ENCODE measurements around the gene OXTR. TPM values are rescaled to one million over a fixed set of nuclear protein-coding genes. Genes with fewer than 3 reads are reported as not detected.
A peak's percentile ranks its signal among the peaks of the same experiment; 100 is the strongest.

The OXTR gene
- polyA plus RNA-seq, 1 donor (not counting 4 experiments of a cell fraction or from before 2014, with no cell fraction given) = 0.16 TPM

DNA sequence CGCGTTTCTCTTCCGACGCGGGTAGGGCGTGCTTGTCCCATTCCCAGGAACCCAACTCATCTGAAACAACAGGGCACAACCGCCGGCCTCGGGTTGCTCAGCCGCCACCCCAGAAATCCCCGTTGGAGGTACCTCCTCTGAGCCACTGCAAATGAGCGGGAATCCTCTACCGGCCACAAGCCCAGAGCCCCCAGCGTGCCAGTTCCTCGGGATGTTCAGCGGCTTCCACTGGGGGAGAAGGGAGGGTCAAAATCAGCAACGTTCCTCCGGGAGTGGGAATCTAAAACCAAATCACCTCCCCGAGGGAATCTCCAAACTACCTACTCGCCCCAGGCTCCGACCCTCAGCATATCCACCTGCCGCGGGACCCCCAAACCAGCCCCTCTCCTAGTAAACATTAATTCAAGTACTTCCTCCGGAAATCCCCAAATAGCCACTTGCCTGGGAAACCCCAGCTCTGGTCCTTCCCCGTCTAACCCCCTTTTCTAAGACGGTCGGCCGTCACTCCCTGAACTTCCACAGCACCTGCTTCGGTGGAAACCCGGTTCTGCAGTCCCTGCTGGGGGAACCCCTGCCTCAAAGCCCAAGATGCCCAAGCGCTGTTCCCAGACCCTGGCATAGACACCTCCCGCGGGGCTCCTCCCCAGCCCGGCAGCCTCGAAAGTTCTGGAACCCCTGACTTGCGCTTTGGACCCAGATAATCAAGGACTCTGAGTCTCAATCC lies 887 bp downstream of the OXTR start:
- peaks cover 24% of the 10 kb centered on the region for H3K27me3 ChIP-seq (ENCODE audit: control insufficient read depth, extremely low read depth, insufficient read depth, low read length)
- H2AFZ ChIP-seq (ENCODE audit: control insufficient read depth, low read length) = peak overlapping the region; percentile 38
- H3K9ac ChIP-seq (ENCODE audit: control insufficient read depth, extremely low read depth, insufficient read depth, low read length) = no peak overlapping the region
- no peaks in the 10 kb centered on the region for H3K9me1 ChIP-seq (ENCODE audit: control insufficient read depth, extremely low read depth, insufficient read depth, low read length)
- TF ChIP-seq CTCF (optimal IDR thresholded peaks at IDR 0.05 in 1 of 3, IDR thresholded peaks at IDR 0.05 in 1 of 3, conservative IDR thresholded peaks at IDR 0.05 in 1 of 3; ENCODE audit: extremely low read depth in 1 of 3, insufficient read depth in 2 of 3, low read length in 3 of 3) (no peak), EZH2 (IDR thresholded peaks at IDR 0.05; ENCODE audit: low read length) (peak; percentile 49)
- no peak for FAIRE-seq
- dilution Hi-C loops (cut with MboI; ENCODE audit: extremely low pct_ligation_motif_present, low sequenced_read_pairs) = no loop called here
- no peak overlapping the region for H3K27ac ChIP-seq (ENCODE audit: control insufficient read depth, insufficient read depth, low read length)
- peak overlapping the region; percentile 77 for H3K4me2 ChIP-seq (ENCODE audit: control insufficient read depth, extremely low read depth, insufficient read depth, low read depth, low read length)
- H3K79me2 ChIP-seq (ENCODE audit: control insufficient read depth, insufficient read depth, low read length) = no peaks in the 10 kb centered on the region
- H3K4me3 ChIP-seq (ENCODE audit: control insufficient read depth in 2 of 3, extremely low read depth in 1 of 3, insufficient read depth in 2 of 3, low read depth in 1 of 3, low read length in 3 of 3) = peak overlapping the region in 2 of 3 experiments; percentile 52 to 54
- DNase-seq (ENCODE audit: low read depth, low spot score) = no peak
- H4K20me1 ChIP-seq (ENCODE audit: control insufficient read depth, extremely low read depth, insufficient read depth, low read length) = no peaks in the 10 kb centered on the region
- H3K36me3 ChIP-seq (ENCODE audit: control insufficient read depth in 2 of 2, extremely low read depth in 1 of 2, insufficient read depth in 2 of 2, low read length in 2 of 2) = no peaks in the 10 kb centered on the region
- no peaks in the 10 kb centered on the region for H3K9me3 ChIP-seq (ENCODE audit: control insufficient read depth, low read depth, low read length)
- peaks cover 12% of the 10 kb centered on the region for H3K4me1 ChIP-seq (ENCODE audit: control insufficient read depth, extremely low read depth, insufficient read depth, low read length)

DNA sequence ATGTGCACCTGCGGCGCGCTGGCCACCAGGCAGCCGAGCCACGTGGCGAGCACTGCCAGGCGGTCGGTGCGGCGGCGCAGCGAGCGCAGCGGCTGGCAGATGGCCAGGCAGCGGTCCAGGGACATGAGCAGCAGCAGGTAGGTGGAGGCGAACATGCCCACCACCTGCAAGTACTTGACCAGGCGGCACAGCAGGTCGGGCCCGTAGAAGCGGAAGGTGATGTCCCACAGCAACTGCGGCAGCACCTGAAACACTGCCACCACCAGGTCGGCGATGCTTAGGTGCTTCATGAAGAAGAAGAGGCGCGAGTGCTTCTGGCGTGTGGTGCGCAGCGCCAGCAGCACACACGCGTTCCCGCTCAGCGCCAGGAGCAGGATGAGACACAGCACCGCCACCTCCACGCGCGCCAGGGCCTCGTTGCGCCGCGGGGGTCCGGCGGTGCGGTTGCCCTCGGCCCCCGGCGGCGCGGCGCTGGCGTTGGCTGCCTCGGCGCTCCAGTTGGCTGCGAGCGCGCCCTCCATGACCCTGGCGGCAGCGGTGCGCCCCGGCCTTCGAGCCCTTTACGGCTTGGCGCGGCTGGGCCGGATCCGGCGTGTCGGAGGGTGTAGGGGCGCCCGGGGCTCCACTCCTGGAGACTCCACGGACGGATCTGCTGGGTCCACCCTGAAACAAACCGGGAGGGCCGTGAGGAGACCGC lies 1.6 kb downstream of the OXTR start:
- DNase-seq (ENCODE audit: low read depth, low spot score) = peak; percentile 28
- no peaks in the 10 kb centered on the region for H4K20me1 ChIP-seq (ENCODE audit: control insufficient read depth, extremely low read depth, insufficient read depth, low read length)
- peak overlapping the region; percentile 77 for H3K4me2 ChIP-seq (ENCODE audit: control insufficient read depth, extremely low read depth, insufficient read depth, low read depth, low read length)
- H3K9ac ChIP-seq (ENCODE audit: control insufficient read depth, extremely low read depth, insufficient read depth, low read length) = no peak overlapping the region
- peaks cover 12% of the 10 kb centered on the region for H3K4me1 ChIP-seq (ENCODE audit: control insufficient read depth, extremely low read depth, insufficient read depth, low read length)
- no peaks in the 10 kb centered on the region for H3K79me2 ChIP-seq (ENCODE audit: control insufficient read depth, insufficient read depth, low read length)
- no peak for FAIRE-seq
- H3K9me3 ChIP-seq (ENCODE audit: control insufficient read depth, low read depth, low read length) = no peaks in the 10 kb centered on the region
- no peaks in the 10 kb centered on the region for H3K9me1 ChIP-seq (ENCODE audit: control insufficient read depth, extremely low read depth, insufficient read depth, low read length)
- TF ChIP-seq EZH2 (IDR thresholded peaks at IDR 0.05; ENCODE audit: low read length) (peak; percentile 41), CTCF (optimal IDR thresholded peaks at IDR 0.05 in 1 of 3, IDR thresholded peaks at IDR 0.05 in 1 of 3, conservative IDR thresholded peaks at IDR 0.05 in 1 of 3; ENCODE audit: extremely low read depth in 1 of 3, insufficient read depth in 2 of 3, low read length in 3 of 3) (peak; percentile 45 to 90 (median 73))
- peak overlapping the region; percentile 7 to 52 (median 47) for H3K4me3 ChIP-seq (ENCODE audit: control insufficient read depth in 2 of 3, extremely low read depth in 1 of 3, insufficient read depth in 2 of 3, low read depth in 1 of 3, low read length in 3 of 3)
- H3K36me3 ChIP-seq (ENCODE audit: control insufficient read depth in 2 of 2, extremely low read depth in 1 of 2, insufficient read depth in 2 of 2, low read length in 2 of 2) = no peaks in the 10 kb centered on the region
- no peak overlapping the region for H3K27ac ChIP-seq (ENCODE audit: control insufficient read depth, insufficient read depth, low read length)
- peaks cover 24% of the 10 kb centered on the region for H3K27me3 ChIP-seq (ENCODE audit: control insufficient read depth, extremely low read depth, insufficient read depth, low read length)
- dilution Hi-C loops (cut with MboI; ENCODE audit: extremely low pct_ligation_motif_present, low sequenced_read_pairs) = no loop called here
- H2AFZ ChIP-seq (ENCODE audit: control insufficient read depth, low read length) = peak overlapping the region; percentile 70
